ENCODE data around the gene AOPEP. TPM values are rescaled to one million over a fixed set of nuclear protein-coding genes. Genes with fewer than 3 reads are reported as not detected.

AOPEP gene
- total RNA-seq, 6 donors from 2014 or later = 55.4 to 410 (median 111) TPM

GRCh38 chr9:95118596-95118995, 392.1 kb downstream of the AOPEP start:
- ATAC-seq (ENCODE audit: low FRiP score in 2 of 2) (no peak), DNase-seq (no peak)
- H3K4me3 ChIP-seq = no peak overlapping the region
- H3K27me3 ChIP-seq = no peaks in the 10 kb centered on the region
- TF ChIP-seq CTCF (IDR thresholded peaks at IDR 0.05) (no peak), EP300 (IDR thresholded peaks at IDR 0.05) (no peak), POLR2A (IDR thresholded peaks at IDR 0.05) (no peak), POLR2AphosphoS5 (IDR thresholded peaks at IDR 0.05) (no peak)
- 85 to 96% methylated on average over 4 of the region's 4 CpGs for WGBS, 2 donors
- peaks cover 0 to 5% (median 0%) of the 10 kb centered on the region in 4 donors for H3K36me3 ChIP-seq
- H3K9me3 ChIP-seq = no peaks in the 10 kb centered on the region
- no peak overlapping the region for H3K27ac ChIP-seq
- H3K4me1 ChIP-seq = no peaks in the 10 kb centered on the region

- no peaks in the 10 kb centered on the region for H3K4me1 ChIP-seq
- no peak overlapping the region for H3K4me3 ChIP-seq
- DNase-seq (no peak), ATAC-seq (ENCODE audit: low FRiP score in 2 of 2) (no peak)
- no peaks in the 10 kb centered on the region for H3K27me3 ChIP-seq
- no peak overlapping the region for H3K27ac ChIP-seq
- no peaks in the 10 kb centered on the region for H3K9me3 ChIP-seq
- TF ChIP-seq POLR2AphosphoS5 (IDR thresholded peaks at IDR 0.05) = no peak
- no peak for TF ChIP-seq POLR2A (IDR thresholded peaks at IDR 0.05)
- TF ChIP-seq CTCF (IDR thresholded peaks at IDR 0.05) = no peak
- TF ChIP-seq EP300 (IDR thresholded peaks at IDR 0.05) = no peak
- H3K36me3 ChIP-seq = no peaks in the 10 kb centered on the region
Measured at GRCh38 chr9:95120781-95121370, 394.4 kb downstream of the AOPEP start.

- Histone ChIP-seq H3K4me3 (no peak overlapping the region), H3K4me1 (peaks cover 6 to 11% (median 8%) of the 10 kb centered on the region in 4 donors), H3K36me3 (no peaks in the 10 kb centered on the region), H3K27ac (no peak overlapping the region), H3K9me3 (no peaks in the 10 kb centered on the region), H3K27me3 (no peaks in the 10 kb centered on the region)
- TF ChIP-seq EP300 (IDR thresholded peaks at IDR 0.05) (no peak), CTCF (IDR thresholded peaks at IDR 0.05) (peak in 2 of 6 experiments; percentile 7 to 11)
- DNase-seq (no peak), ATAC-seq (ENCODE audit: low FRiP score in 2 of 2) (no peak)
- WGBS, 2 donors = 79 to 80% methylated on average over 8 to 9 of the region's 9 CpGs
Measured at GRCh38 chr9:95124582-95125367, 398.3 kb downstream of the AOPEP start.

GRCh38 chr9:95125652-95126051, 399.2 kb downstream of the AOPEP start:
- no peak overlapping the region for H3K4me3 ChIP-seq

More at GRCh38 chr9:95125652-95126051, 399.2 kb downstream of the AOPEP start:
- no peak for DNase-seq
- peaks cover 13 to 18% (median 15%) of the 10 kb centered on the region in 4 donors for H3K4me1 ChIP-seq
- H3K27me3 ChIP-seq = no peaks in the 10 kb centered on the region
- H3K36me3 ChIP-seq = no peaks in the 10 kb centered on the region
- TF ChIP-seq POLR2A (IDR thresholded peaks at IDR 0.05) = no peak
- TF ChIP-seq POLR2AphosphoS5 (IDR thresholded peaks at IDR 0.05) = no peak
- no peak for TF ChIP-seq EP300 (IDR thresholded peaks at IDR 0.05)
- no peak for TF ChIP-seq CTCF (IDR thresholded peaks at IDR 0.05)
- WGBS, 2 donors = 83 to 95% methylated on average over 3 of the region's 3 CpGs
- no peak for ATAC-seq (ENCODE audit: low FRiP score in 2 of 2)
- H3K27ac ChIP-seq = no peak overlapping the region
- no peaks in the 10 kb centered on the region for H3K9me3 ChIP-seq

Data from upper lobe of left lung (tissue), 6 donors.